ENCODE results near the gene ZNF219.

The ZNF219 gene

DNA sequence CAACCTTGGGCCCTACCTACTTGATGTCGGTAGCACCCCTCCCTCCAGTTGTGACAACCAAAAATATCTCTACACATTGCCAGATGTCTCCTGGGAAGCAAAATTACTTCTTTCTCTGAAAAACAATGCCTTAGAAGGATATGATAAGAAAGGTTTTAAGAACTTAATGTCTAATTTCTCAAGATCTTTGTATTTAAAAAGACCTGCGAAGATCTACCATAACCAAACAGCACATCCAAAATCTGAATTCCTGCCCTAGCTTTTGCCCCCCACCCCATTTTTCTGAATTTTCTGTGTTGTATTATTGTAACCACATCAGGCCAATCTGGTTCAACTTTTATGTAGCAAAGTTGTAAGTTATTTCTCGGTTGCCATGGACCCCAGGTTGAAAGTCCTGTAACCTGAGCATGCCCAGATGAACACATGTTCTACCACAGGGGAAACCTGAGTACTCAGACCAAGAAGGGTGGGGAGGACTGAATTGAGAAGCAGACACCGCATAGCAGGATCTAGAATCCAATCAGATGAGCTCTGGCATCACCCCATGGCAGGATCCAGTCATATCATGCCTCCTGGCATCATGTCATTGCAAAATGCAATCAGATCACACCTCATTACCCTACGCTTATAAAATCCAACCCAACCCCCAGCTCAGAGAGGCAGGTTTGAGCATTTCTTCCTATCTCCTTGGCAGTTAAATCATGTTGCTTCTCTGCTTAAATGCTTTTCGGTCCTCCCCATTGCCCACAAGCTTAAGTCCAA, 11.1 kb upstream of the ZNF219 start:
- no peak overlapping the region for H3K9ac ChIP-seq (ENCODE audit: low read length)
- no peaks in the 10 kb centered on the region for H3K27me3 ChIP-seq (ENCODE audit: control insufficient read depth, insufficient read depth, low read length)
- no peaks in the 10 kb centered on the region for H3K9me3 ChIP-seq (ENCODE audit: control insufficient read depth, insufficient read depth, low read depth, low read length)
- H3K36me3 ChIP-seq (ENCODE audit: control insufficient read depth, insufficient read depth, low read length), result no peaks in the 10 kb centered on the region
- peaks cover 21% of the 10 kb centered on the region for H3K4me1 ChIP-seq (ENCODE audit: control insufficient read depth, insufficient read depth, low read length)
- no peak overlapping the region for H3K4me3 ChIP-seq (ENCODE audit: low read depth, low read length)
- no peak overlapping the region for H3K27ac ChIP-seq (ENCODE audit: low read depth, low read length)

GRCh38 chr14:21108791-21109190, 10.3 kb upstream of the ZNF219 start:
- H3K4me3 ChIP-seq (ENCODE audit: low read depth, low read length), result no peak overlapping the region
- H3K9ac ChIP-seq (ENCODE audit: low read length), result no peak overlapping the region
- H3K27ac ChIP-seq (ENCODE audit: low read depth, low read length), result no peak overlapping the region
- no peaks in the 10 kb centered on the region for H3K27me3 ChIP-seq (ENCODE audit: control insufficient read depth, insufficient read depth, low read length)
- H3K9me3 ChIP-seq (ENCODE audit: control insufficient read depth, insufficient read depth, low read depth, low read length), result no peaks in the 10 kb centered on the region
- H3K4me1 ChIP-seq (ENCODE audit: control insufficient read depth, insufficient read depth, low read length), result peaks cover 23% of the 10 kb centered on the region
- H3K36me3 ChIP-seq (ENCODE audit: control insufficient read depth, insufficient read depth, low read length), result no peaks in the 10 kb centered on the region

- peaks cover 33% of the 10 kb centered on the region for H3K4me1 ChIP-seq (ENCODE audit: control insufficient read depth, insufficient read depth, low read length)
- no peak overlapping the region for H3K27ac ChIP-seq (ENCODE audit: low read depth, low read length)
Observed at GRCh38 chr14:21107283-21107800, 8.9 kb upstream of the ZNF219 start.

DNA sequence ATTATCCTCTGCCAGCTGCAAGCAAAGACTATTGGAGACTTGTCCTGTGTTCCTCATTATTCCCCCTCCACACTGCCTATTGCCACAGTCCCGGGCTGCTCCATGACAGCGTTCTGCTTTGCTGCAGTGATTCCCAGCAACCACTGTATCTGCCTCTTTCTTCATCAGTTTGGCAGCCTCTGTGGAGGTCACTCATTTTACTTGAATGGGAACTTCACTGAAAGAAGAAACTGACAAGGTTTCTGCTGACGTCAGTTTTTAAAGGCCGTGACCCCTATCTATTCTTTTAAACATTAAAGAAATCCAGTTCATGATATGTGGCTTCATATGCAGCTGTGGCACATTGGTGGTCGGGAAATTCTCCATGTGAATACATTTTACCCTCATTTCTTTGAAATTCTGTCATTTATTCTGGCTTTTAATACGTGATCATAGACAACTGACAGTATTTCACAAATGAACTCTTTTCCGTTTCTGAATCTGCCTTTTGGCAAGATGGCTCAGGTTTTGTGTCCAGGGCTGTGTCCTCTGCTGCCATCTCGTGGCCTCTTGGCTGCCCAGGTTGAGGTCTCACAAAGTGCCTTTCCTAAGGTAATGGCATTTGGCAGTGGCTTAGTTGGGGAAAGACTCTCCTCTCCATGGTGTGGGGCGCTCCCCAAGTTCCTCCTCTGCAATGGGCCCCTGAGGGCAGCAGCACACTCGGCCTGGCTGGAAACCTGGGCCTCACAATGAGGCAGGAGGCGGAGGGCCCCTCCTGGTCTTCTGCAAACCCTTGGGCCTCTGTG, 8.2 kb upstream of the ZNF219 start:
- peaks cover 39% of the 10 kb centered on the region for H3K4me1 ChIP-seq (ENCODE audit: control insufficient read depth, insufficient read depth, low read length)
- H3K4me3 ChIP-seq (ENCODE audit: low read depth, low read length), result 0 out of 2 replicates have a peak overlapping the region, but pooled peaks have one; percentile 7
- no peaks in the 10 kb centered on the region for H3K27me3 ChIP-seq (ENCODE audit: control insufficient read depth, insufficient read depth, low read length)
- H3K9me3 ChIP-seq (ENCODE audit: control insufficient read depth, insufficient read depth, low read depth, low read length), result no peaks in the 10 kb centered on the region
- no peak overlapping the region for H3K9ac ChIP-seq (ENCODE audit: low read length)
- H3K27ac ChIP-seq (ENCODE audit: low read depth, low read length), result no peak overlapping the region
- no peaks in the 10 kb centered on the region for H3K36me3 ChIP-seq (ENCODE audit: control insufficient read depth, insufficient read depth, low read length)

More at GRCh38 chr14:21107283-21107800, 8.9 kb upstream of the ZNF219 start:
- Histone ChIP-seq H3K27me3 (ENCODE audit: control insufficient read depth, insufficient read depth, low read length) (no peaks in the 10 kb centered on the region), H3K4me3 (ENCODE audit: low read depth, low read length) (no peak overlapping the region), H3K9me3 (ENCODE audit: control insufficient read depth, insufficient read depth, low read depth, low read length) (no peaks in the 10 kb centered on the region), H3K36me3 (ENCODE audit: control insufficient read depth, insufficient read depth, low read length) (no peaks in the 10 kb centered on the region), H3K9ac (ENCODE audit: low read length) (no peak overlapping the region)

GRCh38 chr14:21106176-21106497, 7.7 kb upstream of the ZNF219 start:
- Histone ChIP-seq H3K27me3 (ENCODE audit: control insufficient read depth, insufficient read depth, low read length) (no peaks in the 10 kb centered on the region), H3K9me3 (ENCODE audit: control insufficient read depth, insufficient read depth, low read depth, low read length) (no peaks in the 10 kb centered on the region), H3K9ac (ENCODE audit: low read length) (no peak overlapping the region), H3K27ac (ENCODE audit: low read depth, low read length) (no peak overlapping the region), H3K4me3 (ENCODE audit: low read depth, low read length) (no peak overlapping the region), H3K36me3 (ENCODE audit: control insufficient read depth, insufficient read depth, low read length) (no peaks in the 10 kb centered on the region), H3K4me1 (ENCODE audit: control insufficient read depth, insufficient read depth, low read length) (peaks cover 39% of the 10 kb centered on the region)

DNA sequence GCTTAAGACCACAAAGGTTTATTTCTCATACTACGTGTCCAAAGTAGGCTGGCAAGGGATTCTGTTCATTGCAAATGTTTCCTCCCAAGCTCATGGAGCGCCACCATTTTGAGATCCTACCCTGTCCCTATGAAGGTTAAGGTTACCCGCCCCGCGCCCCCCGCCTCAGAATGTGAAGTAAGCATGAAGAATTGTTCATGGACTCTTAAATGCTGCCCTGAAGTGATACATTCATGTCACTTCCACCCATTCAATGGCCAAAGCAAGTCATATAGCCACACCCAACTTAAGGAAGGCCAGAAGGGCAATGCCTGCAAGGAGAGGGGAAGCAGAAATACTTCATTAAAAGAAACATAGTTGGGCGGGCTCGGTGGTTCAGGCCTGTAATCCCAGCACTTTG, 6.6 kb upstream of the ZNF219 start:
- Histone ChIP-seq H3K9ac (ENCODE audit: low read length) (no peak overlapping the region), H3K27me3 (ENCODE audit: control insufficient read depth, insufficient read depth, low read length) (no peaks in the 10 kb centered on the region), H3K36me3 (ENCODE audit: control insufficient read depth, insufficient read depth, low read length) (no peaks in the 10 kb centered on the region), H3K27ac (ENCODE audit: low read depth, low read length) (no peak overlapping the region), H3K9me3 (ENCODE audit: control insufficient read depth, insufficient read depth, low read depth, low read length) (no peaks in the 10 kb centered on the region), H3K4me3 (ENCODE audit: low read depth, low read length) (no peak overlapping the region), H3K4me1 (ENCODE audit: control insufficient read depth, insufficient read depth, low read length) (peaks cover 38% of the 10 kb centered on the region)

DNA sequence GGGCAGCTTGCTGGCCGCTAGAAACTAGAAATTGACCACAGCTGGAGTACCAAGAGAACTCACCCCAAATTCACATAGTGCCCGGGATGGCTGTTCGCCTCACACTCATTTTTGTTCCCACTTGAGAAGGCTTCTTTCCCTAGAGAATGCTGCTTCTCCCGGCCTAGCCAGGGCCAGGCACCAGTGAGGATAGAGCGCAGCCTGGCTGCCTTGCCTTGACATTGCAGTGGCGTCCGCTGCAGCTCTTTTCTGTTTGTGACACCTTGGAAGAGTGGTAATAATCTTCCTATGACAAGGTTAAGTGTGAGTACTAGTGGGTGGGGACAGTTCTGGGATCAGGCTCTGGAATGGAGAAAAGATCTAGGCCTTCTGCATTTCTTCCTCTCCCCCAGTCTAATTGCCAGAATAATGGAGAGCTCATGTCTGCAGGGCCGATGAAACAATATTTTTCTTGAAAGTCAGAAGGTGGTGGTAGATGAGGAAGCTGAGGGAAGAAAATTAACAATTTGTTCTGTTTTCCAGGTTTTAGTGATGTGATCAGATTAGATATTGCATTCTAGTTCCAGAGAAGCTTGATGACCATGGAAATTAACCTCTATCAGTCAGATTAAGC, 6.1 kb upstream of the ZNF219 start:
- H3K36me3 ChIP-seq (ENCODE audit: control insufficient read depth, insufficient read depth, low read length), result no peaks in the 10 kb centered on the region
- peak overlapping the region; percentile 99 for H3K9ac ChIP-seq (ENCODE audit: low read length)
- H3K27me3 ChIP-seq (ENCODE audit: control insufficient read depth, insufficient read depth, low read length), result no peaks in the 10 kb centered on the region
- peak overlapping the region; percentile 86 for H3K4me3 ChIP-seq (ENCODE audit: low read depth, low read length)
- peak overlapping the region; percentile 100 for H3K27ac ChIP-seq (ENCODE audit: low read depth, low read length)
- H3K4me1 ChIP-seq (ENCODE audit: control insufficient read depth, insufficient read depth, low read length), result peaks cover 39% of the 10 kb centered on the region
- H3K9me3 ChIP-seq (ENCODE audit: control insufficient read depth, insufficient read depth, low read depth, low read length), result no peaks in the 10 kb centered on the region

- Histone ChIP-seq H3K4me1 (ENCODE audit: control insufficient read depth, insufficient read depth, low read length) (peaks cover 45% of the 10 kb centered on the region), H3K36me3 (ENCODE audit: control insufficient read depth, insufficient read depth, low read length) (no peaks in the 10 kb centered on the region), H3K27ac (ENCODE audit: low read depth, low read length) (peak overlapping the region; percentile 100), H3K9ac (ENCODE audit: low read length) (peak overlapping the region; percentile 99), H3K4me3 (ENCODE audit: low read depth, low read length) (peak overlapping the region; percentile 86), H3K9me3 (ENCODE audit: control insufficient read depth, insufficient read depth, low read depth, low read length) (no peaks in the 10 kb centered on the region), H3K27me3 (ENCODE audit: control insufficient read depth, insufficient read depth, low read length) (no peaks in the 10 kb centered on the region)
Observed at GRCh38 chr14:21103710-21104447, 5.4 kb upstream of the ZNF219 start.

- no peaks in the 10 kb centered on the region for H3K27me3 ChIP-seq (ENCODE audit: control insufficient read depth, insufficient read depth, low read length)
- peak overlapping the region; percentile 99 for H3K9ac ChIP-seq (ENCODE audit: low read length)
- H3K27ac ChIP-seq (ENCODE audit: low read depth, low read length), result peak overlapping the region; percentile 100
- H3K4me1 ChIP-seq (ENCODE audit: control insufficient read depth, insufficient read depth, low read length), result peaks cover 46% of the 10 kb centered on the region
- peak overlapping the region; percentile 86 for H3K4me3 ChIP-seq (ENCODE audit: low read depth, low read length)
- H3K36me3 ChIP-seq (ENCODE audit: control insufficient read depth, insufficient read depth, low read length), result no peaks in the 10 kb centered on the region
- H3K9me3 ChIP-seq (ENCODE audit: control insufficient read depth, insufficient read depth, low read depth, low read length), result no peaks in the 10 kb centered on the region
Observed at GRCh38 chr14:21103411-21103709, 4.9 kb upstream of the ZNF219 start.

DNA sequence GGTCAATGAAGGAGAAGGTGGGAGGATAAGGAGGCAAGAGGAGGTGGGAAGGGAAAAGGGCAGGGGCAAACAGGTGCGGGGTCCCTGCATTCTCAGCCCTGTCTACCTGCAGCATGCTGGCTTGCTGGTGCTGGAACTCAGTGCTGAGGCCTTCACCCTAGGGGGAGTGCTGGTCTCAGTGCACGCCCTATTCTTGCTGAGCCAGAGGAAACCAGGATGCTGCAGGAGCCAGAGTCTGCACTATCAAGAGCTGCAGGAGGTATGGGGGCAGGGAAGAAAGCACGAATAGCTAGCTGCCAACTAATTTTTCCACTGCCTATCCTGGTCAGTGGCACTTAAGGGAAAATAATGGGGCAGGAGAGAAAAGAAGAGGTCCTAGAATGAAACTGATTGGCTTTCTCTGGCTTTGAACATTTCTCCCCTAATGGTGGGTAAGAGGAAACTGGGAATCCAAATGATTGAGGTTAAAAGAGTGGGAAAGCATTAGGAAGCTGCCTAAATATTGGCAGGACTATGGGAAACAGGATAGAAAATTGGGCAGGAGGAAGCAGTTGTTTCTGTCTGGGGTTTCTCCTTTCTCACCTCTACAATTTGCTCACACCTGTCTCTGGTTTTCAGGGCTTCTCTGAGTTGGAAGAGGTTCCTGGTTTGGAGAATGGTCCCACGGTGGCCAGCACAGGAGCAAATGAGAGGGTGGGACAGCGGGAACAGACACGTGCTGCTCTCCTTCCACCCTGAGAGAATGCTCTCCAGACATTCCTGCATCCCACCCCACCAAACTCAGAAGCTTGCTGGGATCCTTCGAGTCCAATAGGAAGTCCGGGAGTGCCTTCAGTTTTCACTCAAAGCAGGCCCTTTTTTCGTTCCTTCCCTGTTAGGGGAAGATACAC, 4.3 kb upstream of the ZNF219 start:
- H3K27ac ChIP-seq (ENCODE audit: low read depth, low read length), result no peak overlapping the region
- H3K4me1 ChIP-seq (ENCODE audit: control insufficient read depth, insufficient read depth, low read length), result peaks cover 46% of the 10 kb centered on the region
- no peaks in the 10 kb centered on the region for H3K9me3 ChIP-seq (ENCODE audit: control insufficient read depth, insufficient read depth, low read depth, low read length)
- H3K4me3 ChIP-seq (ENCODE audit: low read depth, low read length), result peak overlapping the region; percentile 86
- no peaks in the 10 kb centered on the region for H3K36me3 ChIP-seq (ENCODE audit: control insufficient read depth, insufficient read depth, low read length)
- peak overlapping the region; percentile 99 for H3K9ac ChIP-seq (ENCODE audit: low read length)
- no peaks in the 10 kb centered on the region for H3K27me3 ChIP-seq (ENCODE audit: control insufficient read depth, insufficient read depth, low read length)

Measured in HUES6 (cell line).